Frontal cortex (tissue), 4 donors: Measurements from ENCODE around the gene DCLK1. TPM values are rescaled to one million over a fixed set of nuclear protein-coding genes. Genes with fewer than 3 reads are reported as not detected.

Experiments used
- DNase-seq, 2 donors: peaks; one replicate each; pipeline ENCODE4 v3.0.0; 2012; ENCODE audit warnings: low spot score in 2 of 2
- FAIRE-seq: peaks from 2 replicates; lab custom pipeline; 2012; peaks lifted over from hg19 to GRCh38; lab: Jason Lieb, UNC
- total RNA-seq: library from RNA; depleted of rRNA; stranded (reverse); fragments of >200 nt; gene quantifications from one replicate; pipeline ENCODE4 v1.2.3, GENCODE V29; 2014
- donor health status: control.
- donor health status: control.
- donor health status: control.

The DCLK1 gene
- total RNA-seq, 1 donor from 2014 or later, result 263 TPM

DNA sequence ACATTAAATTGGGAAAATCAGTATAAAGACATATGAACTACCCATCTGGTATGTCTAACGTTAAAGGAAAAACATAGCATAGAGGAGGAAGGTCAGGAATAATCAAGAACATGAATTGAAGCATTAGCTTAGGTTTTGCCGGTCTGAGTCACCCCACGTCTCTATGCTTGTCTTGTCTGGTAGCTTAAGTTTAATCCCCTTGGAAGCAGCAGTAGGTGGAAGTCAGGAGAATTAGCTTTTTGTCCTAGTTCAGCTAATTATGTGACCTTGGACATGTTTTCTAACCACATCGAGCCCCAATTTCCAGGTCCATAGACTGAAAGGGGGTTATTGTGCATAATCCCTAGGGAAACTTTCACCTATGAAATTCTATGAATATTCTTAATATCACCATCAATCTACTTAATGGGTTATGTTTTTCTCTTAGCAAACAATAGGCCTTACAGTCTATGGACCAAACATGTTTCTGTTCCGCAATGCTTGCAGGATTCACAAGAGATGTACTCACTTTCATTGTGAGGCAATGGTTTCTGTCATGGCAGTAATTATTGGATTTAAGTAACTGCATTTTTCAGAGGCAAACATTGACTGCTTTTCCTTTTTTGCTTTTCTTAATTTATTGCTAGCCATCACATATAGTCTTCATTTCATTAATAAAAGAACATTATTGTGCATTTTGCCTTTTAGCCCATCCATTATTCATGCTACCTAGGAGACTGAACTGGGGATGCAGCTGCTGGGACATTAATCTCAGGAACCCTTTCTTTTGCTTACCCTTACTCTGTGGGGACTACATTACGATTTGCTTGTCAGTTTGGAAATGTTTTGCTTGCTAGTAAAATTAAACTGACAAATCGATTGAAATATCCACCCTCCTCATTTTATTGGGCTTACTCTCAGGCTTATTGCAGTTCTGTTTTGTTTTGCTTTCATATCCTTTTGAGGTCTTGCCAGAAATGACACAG is 349.9 kb downstream of the DCLK1 start:
- no peak for DNase-seq
- no peak for FAIRE-seq

DNA sequence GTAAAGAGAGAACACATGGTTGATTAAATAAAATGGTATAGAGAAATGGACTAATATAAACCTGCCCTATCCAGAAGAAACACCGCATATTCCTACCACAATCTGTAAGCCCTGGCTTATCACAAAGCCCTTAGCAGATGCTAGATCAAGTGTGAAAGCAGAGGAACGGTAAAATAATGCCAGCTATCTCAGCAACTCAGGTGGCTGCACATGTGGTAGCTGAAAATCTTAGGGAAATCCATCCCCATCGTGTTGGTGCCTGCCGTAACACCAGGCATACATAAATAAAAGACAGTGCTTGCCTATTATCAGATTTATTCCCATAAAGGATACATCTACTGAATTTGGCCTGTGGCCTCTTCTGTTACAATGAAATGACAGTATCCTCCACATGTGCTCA is 350.6 kb downstream of the DCLK1 start:
- no peak for FAIRE-seq
- no peak for DNase-seq

DNA sequence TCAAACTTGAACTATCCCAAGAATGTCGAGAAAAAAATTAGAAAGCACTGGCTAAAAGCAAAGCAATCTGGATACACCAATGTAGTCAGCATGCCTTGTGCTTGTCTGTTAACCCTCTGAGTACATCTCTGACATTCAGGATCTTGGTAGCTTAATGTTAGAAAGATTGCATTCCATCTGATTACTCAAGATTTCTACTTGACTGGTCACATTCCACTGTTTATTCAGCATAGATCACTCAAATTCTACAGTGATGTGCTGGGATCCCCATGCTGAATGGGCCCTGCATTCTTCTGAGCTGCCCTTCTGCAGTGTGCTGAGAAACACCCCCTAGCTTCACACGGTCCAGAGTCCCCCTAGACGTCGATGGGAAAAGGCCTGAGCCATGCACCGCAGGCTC is 359.3 kb downstream of the DCLK1 start:
- DNase-seq (no peak), FAIRE-seq (no peak)

DNA sequence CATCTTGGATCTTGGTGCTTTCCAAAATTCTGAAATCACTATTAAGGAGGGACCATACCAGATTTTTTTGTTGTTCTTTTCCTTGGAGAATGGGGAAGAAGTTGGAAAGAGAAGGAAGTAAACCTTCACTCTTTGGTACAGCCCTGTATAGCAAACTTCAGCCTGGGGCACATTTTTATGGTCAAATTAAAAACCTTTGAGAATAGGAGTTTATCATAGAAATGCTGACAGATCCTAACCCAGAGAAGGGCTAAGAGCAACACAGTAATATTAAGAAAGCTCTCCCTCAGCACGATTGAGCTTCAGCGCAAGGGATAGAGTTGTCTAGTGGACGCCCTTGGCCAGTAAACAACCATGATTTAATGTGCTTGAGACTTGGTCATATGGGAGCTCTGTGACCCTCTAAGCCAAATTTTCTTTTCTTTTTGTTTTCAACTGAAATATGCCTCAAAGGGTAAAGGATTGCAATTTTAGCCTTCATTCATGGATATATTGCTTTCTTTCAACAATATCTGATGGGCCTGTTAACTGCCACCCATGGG is 360.4 kb downstream of the DCLK1 start:
- no peak for FAIRE-seq
- no peak for DNase-seq

DNA sequence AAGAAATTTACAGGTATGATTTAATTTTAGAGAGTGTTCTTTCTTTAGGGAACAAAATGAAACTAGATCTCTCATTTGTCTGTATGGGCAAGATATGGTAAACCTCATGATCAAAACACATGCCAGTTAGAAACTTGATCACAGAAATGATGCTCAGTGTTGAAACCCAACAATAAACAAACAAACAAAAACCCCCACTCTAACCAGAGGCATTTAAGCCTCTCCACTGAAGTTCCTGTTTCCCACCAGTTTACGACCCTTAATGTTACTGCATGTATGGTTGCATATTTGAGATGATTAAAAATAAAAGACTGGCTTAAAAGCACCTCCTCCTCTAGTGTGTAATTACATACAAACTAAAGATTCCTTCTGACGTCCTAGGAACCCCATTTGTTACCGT is 361.4 kb downstream of the DCLK1 start:
- FAIRE-seq, result no peak
- no peak for DNase-seq

DNA sequence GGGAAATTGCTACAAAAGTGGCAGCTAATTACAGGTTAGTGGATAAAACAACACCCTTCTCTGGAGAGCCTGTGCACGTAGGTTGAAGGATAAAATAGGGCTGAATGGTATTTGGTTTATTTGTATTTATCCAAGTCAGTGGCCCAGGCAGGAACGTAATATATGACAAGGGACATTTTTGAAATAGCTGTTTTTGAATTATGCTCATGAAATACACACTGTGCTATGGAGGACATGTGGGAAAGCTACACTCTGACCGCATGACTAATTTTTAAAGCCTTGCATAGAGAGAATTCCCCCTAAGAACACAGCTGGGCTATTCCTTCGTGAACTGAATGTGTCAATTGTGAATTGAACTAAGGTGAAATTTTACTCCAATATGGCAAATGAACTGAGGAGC is 362.6 kb downstream of the DCLK1 start:
- FAIRE-seq (no peak), DNase-seq (no peak)

DNA sequence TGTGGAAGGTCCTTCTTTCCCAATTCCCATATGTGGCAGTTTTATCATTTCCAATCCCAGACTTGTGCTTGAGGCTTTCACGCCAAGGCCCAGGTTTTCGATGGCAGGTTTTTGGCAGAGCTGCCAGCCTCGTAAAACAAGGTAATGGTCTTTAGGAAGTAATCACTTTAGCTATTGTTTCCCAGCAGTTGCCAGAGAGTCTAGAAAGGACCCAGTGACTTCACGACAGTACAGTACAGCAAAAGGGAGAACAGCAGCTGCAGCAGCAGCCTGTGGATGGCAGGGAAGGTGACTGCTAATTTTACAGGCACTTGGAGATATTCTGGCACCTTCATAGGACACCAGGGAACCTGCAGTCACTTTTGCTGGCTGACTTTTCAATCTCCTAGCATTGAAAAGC is 363.1 kb downstream of the DCLK1 start:
- FAIRE-seq (no peak), DNase-seq (no peak)

DNA sequence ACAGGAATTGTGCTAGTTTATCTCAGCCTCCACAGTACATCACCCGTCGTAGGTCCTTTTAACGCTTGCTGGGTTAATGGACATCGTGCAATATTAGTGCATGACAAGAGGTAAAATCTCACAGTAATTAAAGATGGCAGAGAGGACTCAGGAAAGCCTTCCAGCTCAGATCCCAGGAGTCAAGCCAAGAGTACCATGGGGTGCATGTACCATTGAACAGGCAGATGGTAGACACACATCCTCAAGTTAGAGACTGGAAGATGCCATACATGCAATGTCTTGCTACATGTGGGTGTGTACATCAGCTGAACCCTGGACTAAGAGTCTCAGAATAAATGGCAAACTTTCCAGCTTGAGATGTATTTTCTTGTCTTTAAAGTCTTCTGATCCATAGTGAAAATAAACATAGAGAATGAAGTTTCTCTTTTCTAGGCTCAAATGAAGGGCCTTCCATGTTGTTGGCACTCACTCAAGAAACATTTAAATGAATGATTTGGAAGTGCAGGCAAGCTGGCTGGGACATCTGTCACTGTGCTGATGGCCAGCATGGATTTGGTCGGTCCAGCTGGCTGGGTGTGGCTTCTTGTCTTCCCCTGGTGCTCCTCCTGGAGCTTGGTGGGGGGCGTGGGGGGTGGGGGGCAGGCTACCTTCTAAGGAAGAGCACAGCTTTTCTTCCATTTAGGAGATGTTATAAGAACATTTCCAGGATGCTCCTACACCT is 363.8 kb downstream of the DCLK1 start:
- no peak for DNase-seq
- FAIRE-seq, result no peak

DNA sequence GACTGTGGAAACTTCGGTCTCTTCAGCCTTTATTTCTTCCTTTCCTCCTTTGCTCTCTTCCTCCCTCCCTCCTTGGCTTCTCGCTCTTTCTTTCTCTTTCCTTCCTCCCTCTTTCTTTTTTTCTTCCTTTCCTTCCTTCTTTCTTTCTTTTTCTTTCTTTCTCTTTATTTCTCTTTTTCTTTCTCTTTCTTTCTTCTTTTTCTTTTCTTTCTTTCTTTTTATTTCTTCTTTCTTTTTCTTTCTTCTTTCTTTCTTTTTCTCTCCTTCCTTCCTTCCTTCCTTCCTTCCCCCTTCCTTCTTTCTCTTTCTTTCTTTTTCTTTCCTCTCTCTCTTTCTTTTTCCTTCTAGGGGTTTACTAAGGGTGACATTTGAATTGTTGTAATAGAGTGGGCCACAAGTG is 364.5 kb downstream of the DCLK1 start:
- no peak for DNase-seq
- FAIRE-seq, result no peak

DNA sequence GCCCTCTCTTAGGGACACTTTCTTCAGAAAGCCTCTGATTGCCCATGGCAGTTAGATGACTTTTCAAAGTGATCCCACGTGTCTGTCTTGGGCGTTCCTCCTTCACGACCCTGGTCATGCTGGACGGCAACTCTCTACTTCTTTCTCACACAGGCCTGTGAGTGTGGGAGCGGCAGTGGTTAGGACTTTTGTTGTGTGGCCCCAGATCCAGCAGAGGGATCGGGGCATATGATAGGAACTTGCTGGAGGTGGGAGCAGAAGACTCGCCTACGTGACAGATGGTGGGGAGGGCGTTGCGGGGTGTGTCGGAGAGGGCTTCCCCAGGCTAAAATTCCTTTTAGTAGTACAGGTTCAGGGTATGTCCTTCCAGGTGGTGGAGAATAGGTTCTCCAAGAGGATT is 365.2 kb downstream of the DCLK1 start:
- FAIRE-seq (no peak), DNase-seq (no peak)

DNA sequence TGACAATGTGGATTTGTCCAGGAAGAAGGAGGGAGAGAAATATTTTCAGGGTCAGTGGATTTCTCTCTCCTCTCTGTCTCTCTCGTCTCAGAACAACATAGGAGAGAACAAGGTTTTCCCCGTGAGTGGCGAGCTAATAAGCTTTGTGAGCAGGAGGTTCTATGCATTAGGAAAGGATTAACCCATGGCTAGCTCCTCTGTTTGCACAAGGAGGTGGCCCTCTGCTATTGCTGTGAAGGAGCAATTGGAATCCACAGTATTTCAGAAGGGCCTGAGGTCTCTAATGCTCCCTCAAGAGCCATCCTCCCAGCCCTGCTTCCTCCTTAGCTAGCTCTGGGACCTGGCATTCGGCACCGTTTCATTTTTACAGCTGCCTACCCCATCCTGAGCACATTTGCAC is 365.8 kb downstream of the DCLK1 start:
- DNase-seq (no peak), FAIRE-seq (no peak)

DNA sequence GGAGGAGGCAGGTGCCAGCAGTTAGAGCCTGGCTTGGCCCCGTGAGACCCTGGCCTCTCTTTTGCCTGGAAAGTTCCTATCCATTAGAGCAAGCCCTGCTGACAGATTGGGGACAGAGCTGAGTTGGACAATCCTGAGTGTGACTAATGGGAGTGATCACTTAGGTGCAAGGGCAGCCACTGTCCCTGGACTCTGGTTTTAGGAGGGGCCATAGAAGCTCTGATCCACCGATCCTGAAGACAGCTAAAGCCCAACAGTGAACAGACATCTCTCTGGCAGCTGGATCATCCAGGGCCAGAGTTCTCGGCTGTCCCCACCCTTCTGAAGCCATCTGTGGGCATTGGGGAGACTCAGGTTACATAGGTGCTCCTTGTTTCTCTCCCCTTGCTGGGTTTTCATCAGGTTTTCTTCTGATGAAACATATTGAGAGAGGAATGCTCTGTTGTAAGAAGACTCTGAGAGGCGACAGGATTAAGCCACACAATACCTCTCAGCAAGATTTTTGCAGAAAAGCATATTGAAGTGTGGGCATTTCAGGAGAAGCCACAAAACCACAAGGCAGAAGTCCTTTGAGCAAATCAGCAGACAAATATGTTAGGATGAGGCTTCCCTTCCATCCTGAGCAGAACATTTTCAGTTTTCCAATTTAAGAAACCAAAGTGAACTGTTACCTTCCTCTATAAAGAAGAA is 366.7 kb downstream of the DCLK1 start:
- FAIRE-seq, result no peak
- DNase-seq, result no peak

DNA sequence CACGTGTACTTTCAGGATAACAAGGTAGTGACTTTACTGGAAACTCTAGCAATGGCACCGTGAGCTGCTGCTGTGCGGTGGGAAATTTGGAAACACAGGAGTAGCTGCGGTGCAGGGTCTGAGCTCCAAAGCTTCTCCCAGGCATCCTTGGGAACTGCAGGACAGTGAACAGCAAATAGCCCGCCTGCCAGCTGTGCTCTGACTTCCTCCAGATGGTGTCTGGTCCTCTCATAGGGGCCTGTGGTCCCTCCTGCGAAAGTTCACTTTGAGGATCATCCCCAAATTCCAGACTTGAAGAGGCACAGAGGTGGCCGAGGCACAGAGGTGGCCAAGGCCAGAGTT is 367.4 kb downstream of the DCLK1 start:
- DNase-seq, result no peak
- FAIRE-seq, result no peak

DNA sequence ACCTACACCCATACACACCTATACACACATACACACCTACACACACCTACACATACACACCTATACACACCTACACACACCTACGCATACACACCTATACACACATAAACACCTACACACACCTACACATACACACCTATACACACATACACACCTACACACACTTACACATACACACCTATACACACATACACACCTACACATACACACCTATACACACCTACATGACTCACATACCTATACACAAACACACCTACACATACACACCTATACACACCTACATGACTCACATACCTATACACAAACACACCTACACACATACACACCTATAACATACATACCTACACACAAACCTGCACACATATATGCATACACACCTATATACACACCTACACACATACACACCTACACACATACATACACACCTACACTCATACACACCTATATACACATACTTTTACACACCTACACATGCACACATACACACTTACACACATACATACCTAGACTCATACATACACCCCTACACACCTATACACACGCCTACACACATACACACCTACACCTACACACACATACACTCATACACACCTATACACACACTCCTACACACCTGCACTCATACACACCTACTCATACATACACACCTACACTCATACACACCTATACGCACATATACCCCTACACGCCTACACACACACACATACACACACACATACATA is 368.0 kb downstream of the DCLK1 start:
- peak; percentile 21 for FAIRE-seq
- no peak for DNase-seq

DNA sequence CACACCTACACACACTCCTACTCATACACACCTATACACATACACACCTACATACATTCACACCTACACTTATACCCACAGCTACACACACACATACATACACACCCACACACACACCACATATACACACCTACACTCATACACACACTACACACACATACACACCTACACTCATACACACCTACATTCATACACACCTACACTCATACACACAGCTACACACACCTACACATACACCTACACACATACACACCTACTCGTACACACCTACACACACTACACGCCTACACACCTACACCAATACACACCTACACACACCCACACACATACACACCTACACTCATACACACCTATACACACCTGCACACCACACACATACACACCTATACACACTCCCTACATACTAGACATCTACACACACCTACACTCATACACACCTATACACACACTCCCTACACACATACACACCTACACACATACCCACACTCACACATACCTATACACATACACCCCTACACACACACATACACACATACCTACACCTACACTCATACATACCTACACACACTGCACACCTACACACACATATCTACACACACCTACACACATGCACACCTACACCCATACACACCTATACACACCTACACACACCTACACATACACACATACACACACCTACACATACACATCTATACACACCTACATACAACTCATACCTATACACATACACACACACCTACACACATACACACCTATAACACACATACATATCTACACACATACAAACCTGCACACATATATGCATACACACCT is 369.5 kb downstream of the DCLK1 start:
- DNase-seq (no peak), FAIRE-seq (no peak)

DNA sequence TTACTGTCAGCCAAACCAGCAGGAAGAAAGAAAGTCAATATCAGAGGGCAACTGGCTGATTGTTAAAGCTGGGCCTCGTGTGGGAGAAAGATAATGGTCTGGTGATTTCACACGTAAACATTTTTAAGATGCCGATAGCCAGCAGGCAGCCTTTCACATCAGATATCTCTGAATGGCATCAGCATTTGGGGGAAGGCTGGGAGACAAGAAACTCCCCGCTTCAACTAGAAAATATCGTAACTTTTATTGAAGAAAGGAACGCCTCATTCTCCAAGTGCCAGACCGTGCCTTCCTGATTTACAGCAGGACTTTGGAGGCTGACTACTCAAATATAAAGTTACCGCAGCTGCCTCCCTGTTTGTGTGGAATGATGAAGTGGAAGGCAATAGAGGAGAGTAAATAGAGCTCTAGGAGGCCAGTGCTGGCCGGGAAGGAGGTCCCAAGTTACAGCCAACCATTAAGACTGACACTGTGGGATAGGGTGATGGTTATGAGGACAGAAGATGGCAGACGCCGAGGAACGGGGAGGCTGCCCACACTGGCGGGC is 370.4 kb downstream of the DCLK1 start:
- DNase-seq (no peak), FAIRE-seq (no peak)

DNA sequence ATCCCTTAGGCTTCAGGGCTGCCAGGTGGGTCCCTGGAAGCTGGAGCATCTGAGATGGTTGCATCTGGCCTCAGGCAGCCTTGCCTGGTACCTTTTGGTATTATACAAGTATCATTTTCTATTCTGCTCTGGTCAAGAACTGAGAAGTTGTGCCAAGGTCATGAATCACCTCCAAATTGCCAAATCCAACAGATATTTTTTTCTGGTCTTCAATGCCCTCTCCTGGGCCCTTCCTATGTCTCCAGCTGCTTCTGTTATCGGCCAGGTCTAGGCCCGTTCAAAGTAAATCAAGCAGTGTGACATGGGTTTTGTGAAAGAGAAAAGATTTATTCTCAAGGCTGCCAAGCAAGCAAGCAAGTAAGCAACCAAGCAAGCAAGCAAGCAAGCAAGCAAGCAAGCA is 383.6 kb downstream of the DCLK1 start:
- FAIRE-seq (no peak), DNase-seq (no peak)

DNA sequence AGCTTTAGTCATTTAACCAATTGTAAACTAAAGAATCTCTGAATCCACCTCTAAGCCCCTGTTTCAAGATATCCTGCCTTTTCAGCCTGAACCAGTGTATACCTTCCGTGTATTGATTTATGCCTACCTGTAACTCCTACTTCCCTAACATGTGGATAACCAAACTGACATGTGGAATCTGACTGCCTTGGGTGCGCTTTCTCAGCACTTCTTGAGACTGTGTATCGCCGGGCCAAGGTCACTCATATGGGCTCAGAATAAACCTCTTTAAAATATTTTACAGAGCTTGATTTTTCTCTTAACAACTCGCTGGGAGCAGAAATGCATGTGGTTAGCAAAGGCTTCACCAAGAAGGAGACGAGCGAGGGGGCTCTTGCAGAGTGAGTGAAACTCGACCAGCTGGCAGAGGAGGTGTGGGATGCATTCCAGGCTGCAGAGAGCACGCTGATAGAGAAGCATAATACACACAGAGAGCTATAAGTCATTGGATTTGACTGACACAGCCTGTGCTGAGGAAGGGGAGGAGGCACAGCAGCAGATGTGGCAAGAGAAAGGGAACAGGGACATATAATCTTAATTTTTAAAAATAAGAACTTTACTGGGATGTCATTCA is 386.5 kb downstream of the DCLK1 start:
- DNase-seq (no peak), FAIRE-seq (no peak)
